Peyer's patch (tissue), 4 donors: ENCODE measurements around the gene LAYN.

Experiments
- CTCF ChIP-seq, 6 experiments: fragments of 450-650 bp in 4 of 6; fragments of 200-600 bp in 2 of 6; sonication (generic) in 1 of 6; IDR thresholded peaks; one replicate each; pipeline ENCODE4 v1.5.1; 2017 to 2019; ENCODE audit warnings: antibody characterized with exemption in 6 of 6, mild to moderate bottlenecking in 3 of 6, moderate library complexity in 1 of 6
- POLR2A ChIP-seq, 2 donors: fragments of 450-650 bp; IDR thresholded peaks; one replicate each; pipeline ENCODE4 v1.5.1; 2017; ENCODE audit warnings: antibody characterized with exemption in 2 of 2, mild to moderate bottlenecking in 2 of 2, moderate library complexity in 2 of 2

GRCh38 chr11:111525456-111525855 is 15.1 kb upstream of the LAYN start:
- TF ChIP-seq CTCF (IDR thresholded peaks at IDR 0.05) (no peak), POLR2A (IDR thresholded peaks at IDR 0.05) (no peak)
